HG03175 (cell line): ENCODE results near the gene POFUT1.
A peak's percentile ranks its signal among the peaks of the same experiment; 100 is the strongest.
"Not testable (repeated sequence)": the region's sequence is repeated elsewhere in the genome, so short reads cannot be mapped to it uniquely, and the experiment has no call there.

ENCODE experiments used
- ATAC-seq: cut with Tn5 transposase; IDR thresholded peaks from one replicate; pipeline ENCODE4 v1.9.1; 2021; ENCODE audit warnings: mild to moderate bottlenecking, moderate library complexity; ENCODE audit not compliant: unreplicated experiment

POFUT1 gene

GRCh38 chr20:32207626-32208498 lies at the start of gene POFUT1, which contains the start of gene PLAGL2:
POFUT1 (plus strand) TSS chr20:32207880; CDS start chr20:32207942, 62 bp downstream.
PLAGL2 (minus strand) TSS chr20:32207743; CDS start chr20:32202178, 5,565 bp downstream.
- peak; percentile 89 for ATAC-seq

GRCh38 chr20:32158351-32158750 lies 49.3 kb upstream of the POFUT1 start:
- no peak for ATAC-seq

DNA sequence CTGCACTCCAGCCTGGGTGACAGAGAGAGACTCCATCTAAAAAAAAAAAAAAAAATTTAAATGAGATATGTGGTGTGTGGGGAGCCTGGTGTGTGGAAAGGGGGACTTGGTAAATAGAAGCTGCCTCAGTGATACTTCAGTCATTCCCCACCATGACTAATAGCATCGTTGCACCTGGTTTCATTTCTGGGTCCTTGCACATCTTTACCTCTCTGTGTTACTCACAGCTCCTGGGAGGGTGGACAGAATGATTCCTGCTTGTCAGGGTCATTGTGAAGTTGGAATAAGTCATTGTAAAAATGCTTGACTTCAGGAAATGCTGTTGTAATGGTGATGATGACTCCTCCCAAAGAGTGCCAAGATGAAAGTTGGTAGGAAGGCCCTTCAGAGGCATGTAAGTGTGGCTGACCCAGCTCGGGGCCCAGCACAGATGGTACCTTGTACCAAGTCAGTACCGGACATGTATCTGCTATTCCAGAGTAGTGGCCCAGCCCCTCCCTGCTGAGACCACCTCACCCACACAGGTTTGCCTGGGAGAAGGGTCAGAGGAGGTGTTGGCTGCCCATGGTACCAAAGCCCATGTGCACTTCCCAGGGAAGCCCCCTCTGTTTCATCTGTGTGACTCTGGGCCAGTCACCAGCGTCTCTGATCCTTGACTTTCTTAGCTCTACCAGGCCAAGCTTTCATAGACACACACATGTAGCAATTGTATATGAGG lies 48.6 kb upstream of the POFUT1 start:
- no peak for ATAC-seq

GRCh38 chr20:32159766-32160221 lies 47.9 kb upstream of the POFUT1 start:
- no peak for ATAC-seq

DNA sequence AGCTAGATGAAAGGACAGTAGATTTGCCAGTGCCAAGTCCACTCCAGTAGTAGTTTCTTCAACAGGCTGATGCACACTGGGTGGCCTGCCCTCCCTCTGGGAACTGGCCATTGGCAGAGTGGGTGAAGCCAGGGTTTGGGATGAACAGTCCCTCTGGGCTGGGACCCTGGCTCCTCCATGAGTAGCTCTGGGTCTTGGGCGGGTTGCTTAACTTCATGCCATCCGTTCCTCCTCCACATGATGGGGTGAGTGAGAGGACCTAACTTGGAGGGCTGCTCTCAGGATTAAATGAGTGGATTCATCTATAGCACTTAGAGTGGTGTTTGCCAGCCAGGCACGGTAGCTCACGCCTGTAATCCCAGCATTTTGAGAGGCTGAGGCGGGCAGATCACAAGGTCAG lies 47.3 kb upstream of the POFUT1 start:
- ATAC-seq: no peak

GRCh38 chr20:32162351-32162750 lies 45.3 kb upstream of the POFUT1 start:
- ATAC-seq: no peak

DNA sequence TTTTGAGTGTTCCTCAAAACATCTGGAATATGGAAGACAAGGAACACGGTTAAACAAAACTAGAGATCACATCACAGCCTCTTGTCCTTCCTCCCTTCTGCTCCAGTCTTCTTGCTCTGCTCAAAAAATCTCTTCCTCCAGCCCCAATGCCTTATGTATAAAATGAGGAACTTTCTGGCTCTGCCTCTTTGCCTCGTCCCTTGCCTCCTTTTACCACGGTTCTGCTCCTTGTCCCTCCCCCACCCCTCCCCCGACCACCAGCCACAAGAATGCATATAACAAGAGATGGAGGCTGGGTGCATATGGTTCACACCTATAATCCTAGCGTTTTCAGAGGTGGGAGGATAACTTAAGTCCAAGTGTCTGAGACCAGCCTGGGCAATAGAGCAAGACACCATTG lies 43.7 kb upstream of the POFUT1 start:
- ATAC-seq: no peak

GRCh38 chr20:32164984-32165735 lies 42.5 kb upstream of the POFUT1 start:
- ATAC-seq: no peak

- no peak for ATAC-seq
These were observed 41.7 kb upstream of the POFUT1 start for GRCh38 chr20:32165836-32166545.

DNA sequence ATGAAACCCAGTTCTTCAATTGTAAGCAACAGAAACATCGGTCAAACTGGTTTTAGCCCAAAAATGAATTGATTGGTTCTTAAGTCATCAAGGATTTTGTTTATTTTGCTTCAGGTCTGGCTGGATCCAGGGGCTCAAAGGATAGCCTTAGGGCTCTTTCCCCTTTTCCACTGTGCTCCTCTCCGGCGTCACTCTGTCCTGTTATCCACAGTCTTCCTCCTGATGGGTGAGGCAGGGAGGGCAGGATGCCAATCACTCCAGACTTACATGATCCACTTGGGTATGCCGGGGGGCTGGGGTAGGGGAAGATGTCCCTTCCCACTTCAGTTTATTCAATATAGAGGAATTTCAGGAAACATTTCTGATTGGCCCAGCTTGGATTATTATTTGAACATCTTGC lies 40.1 kb upstream of the POFUT1 start:
- no peak for ATAC-seq

GRCh38 chr20:32168184-32168910 lies 39.3 kb upstream of the POFUT1 start:
- ATAC-seq: no peak

GRCh38 chr20:32177696-32178095 lies 30.0 kb upstream of the POFUT1 start:
- not testable (repeated sequence) for ATAC-seq

DNA sequence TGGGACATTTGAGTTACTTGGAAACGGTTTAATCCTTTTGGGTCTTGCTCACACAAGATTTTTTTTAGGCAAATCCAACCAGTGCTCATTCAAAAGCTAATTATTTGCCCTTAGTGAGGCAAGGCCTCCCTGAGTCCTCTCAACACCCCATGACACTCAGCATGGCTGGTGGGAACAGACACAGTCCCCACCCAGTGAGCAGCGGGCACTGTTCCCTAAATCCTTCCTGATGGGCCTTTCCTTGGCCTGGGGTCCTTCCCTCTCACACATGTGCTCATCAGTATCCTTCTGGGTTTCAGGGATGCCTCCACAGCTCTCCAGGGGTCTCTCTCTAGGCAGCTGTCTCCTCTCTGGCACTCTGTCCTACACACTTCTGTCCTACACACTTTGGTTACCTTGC lies 28.2 kb upstream of the POFUT1 start:
- no peak for ATAC-seq

DNA sequence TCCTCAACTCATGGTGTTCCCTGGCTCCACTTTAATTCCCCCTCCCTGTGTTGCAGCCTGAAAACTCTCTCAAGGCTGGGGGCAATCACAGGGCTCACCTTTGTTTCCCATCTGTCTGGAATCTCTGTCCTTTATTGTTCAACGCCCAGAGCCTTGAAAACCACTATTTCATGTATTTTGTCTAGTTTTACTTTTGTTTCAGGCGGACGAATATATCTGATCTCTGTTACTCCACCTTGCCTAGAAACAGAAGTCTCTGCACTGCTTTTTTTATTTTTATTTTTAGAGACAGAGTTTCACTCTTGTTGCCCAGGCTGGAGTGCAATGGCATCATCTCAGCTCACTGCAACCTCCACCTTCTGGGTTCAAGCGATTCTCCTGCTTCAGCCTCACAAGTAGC lies 27.7 kb upstream of the POFUT1 start:
- ATAC-seq: no peak

- no peak for ATAC-seq
These were observed 26.1 kb upstream of the POFUT1 start for GRCh38 chr20:32181606-32182005.

DNA sequence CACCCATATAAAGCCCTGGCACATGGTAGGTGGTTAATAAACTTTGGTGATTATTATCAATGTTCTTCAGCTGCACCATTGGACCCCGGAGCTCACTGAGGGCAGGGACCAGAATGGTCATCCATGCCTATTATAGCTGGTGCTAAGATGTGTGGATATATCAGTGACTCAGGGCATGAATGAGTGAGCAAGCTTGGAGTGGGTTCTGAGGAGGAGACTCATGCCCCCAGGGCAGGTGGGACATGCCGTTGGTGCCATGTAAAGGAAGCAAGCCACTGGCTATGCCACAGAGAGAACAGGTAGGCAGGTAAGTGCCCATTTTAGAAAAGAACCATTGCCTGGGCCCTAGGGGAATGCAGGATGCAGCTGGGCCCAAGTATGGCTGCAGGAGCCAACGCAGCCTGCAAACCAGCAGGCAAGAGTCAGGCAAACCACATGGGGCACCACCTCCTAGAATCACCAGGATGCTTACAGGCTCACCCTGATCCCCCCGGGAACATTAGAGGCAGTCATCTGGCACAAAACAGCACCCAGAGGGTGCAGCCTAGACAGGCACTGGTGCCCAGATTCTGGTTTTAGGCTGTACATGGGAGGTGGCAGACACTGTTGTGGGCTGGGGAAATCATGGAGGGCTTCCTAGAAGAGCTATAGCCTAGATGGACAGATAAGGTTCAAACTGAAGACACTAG lies 23.6 kb upstream of the POFUT1 start:
- no peak for ATAC-seq

- no peak for ATAC-seq
These were observed 22.6 kb upstream of the POFUT1 start for GRCh38 chr20:32184961-32185603.

- ATAC-seq: no peak
These were observed 21.2 kb upstream of the POFUT1 start for GRCh38 chr20:32186506-32186905.
